Smooth muscle cell (in vitro differentiated cells): Measurements from ENCODE around the gene BICD1. TPM values are rescaled to one million over a fixed set of nuclear protein-coding genes. Genes with fewer than 3 reads are reported as not detected.

Experiments used
- DNase-seq: peaks from one replicate; lab custom pipeline; 2025; ENCODE audit not compliant: unreplicated experiment; lab: John Stamatoyannopoulos, UW
- H2AFZ ChIP-seq: fragments of 200-600 bp; sonication (generic); 2 replicates; pipeline ENCODE4 v1.6.0; 2016; ENCODE audit warnings: antibody characterized with exemption, low read depth, mild to moderate bottlenecking
- H3F3A ChIP-seq: fragments of 200-600 bp; sonication (generic); 2 replicates; pipeline ENCODE4 v1.6.0; 2017; ENCODE audit warnings: antibody characterized with exemption, low read depth
- H3K27ac ChIP-seq: fragments of 200-600 bp; sonication (generic); 2 replicates; pipeline ENCODE4 v1.5.1; 2016; ENCODE audit warnings: low read depth, mild to moderate bottlenecking
- H3K27me3 ChIP-seq: fragments of 200-600 bp; sonication (generic); 2 replicates; pipeline ENCODE4 v1.6.1; 2016; ENCODE audit warnings: low read depth, mild to moderate bottlenecking
- H3K36me3 ChIP-seq: fragments of 200-600 bp; sonication (generic); 2 replicates; pipeline ENCODE4 v1.5.1; 2016; ENCODE audit warnings: low read depth
- H3K4me1 ChIP-seq: fragments of 200-600 bp; sonication (generic); 2 replicates; pipeline ENCODE4 v1.5.1; 2016; ENCODE audit warnings: low read depth
- H3K4me2 ChIP-seq: fragments of 200-600 bp; sonication (generic); 2 replicates; pipeline ENCODE4 v1.6.0; 2016; ENCODE audit warnings: mild to moderate bottlenecking
- H3K4me3 ChIP-seq: fragments of 200-600 bp; sonication (generic); 2 replicates; pipeline ENCODE4 v1.5.1; 2016; ENCODE audit warnings: mild to moderate bottlenecking
- H3K79me2 ChIP-seq: fragments of 200-600 bp; sonication (generic); 2 replicates; pipeline ENCODE4 v1.6.0; 2016; ENCODE audit warnings: low read depth, mild to moderate bottlenecking
- H3K9ac ChIP-seq: fragments of 200-600 bp; sonication (generic); 2 replicates; pipeline ENCODE4 v1.6.0; 2016; ENCODE audit warnings: low read depth
- H3K9me3 ChIP-seq: fragments of 200-600 bp; sonication (generic); replicated peaks from 2 replicates; pipeline ENCODE4 v1.5.1; 2016; ENCODE audit warnings: low read depth
- H4K20me1 ChIP-seq: fragments of 200-600 bp; sonication (generic); 2 replicates; pipeline ENCODE4 v1.6.0; 2016; ENCODE audit warnings: low read depth
- CTCF ChIP-seq: fragments of 200-600 bp; sonication (generic); IDR thresholded peaks from 2 replicates; pipeline ENCODE4 v1.5.1; 2017; ENCODE audit warnings: borderline replicate concordance, mild to moderate bottlenecking, antibody characterized with exemption; ENCODE audit not compliant: insufficient read depth, poor library complexity, severe bottlenecking
- WGBS: methylation state at CpG from one replicate; pipeline ENCODE4 v1.1.7; 2016; ENCODE audit warnings: low lambda C conversion rate; 5-methylcytosine and 5-hydroxymethylcytosine counted together
- polyA plus RNA-seq: library from polyadenylated mRNA; unstranded; fragments of >200 nt; fragmentation: Nextera tagmentation; extraction: Ambion mirVana; gene quantifications from 2 replicates; pipeline ENCODE4 v1.2.1, GENCODE V29; 2016
- total RNA-seq: library from RNA; depleted of rRNA; stranded (reverse); fragments of >200 nt; gene quantifications from 2 replicates; pipeline ENCODE4 v1.2.3, GENCODE V29; 2014

BICD1 gene
- total and polyA plus RNA-seq, 2 experiments from 2014 or later = 6.5 to 11.5 TPM

GRCh38 chr12:32400866-32401265, 294.2 kb downstream of the BICD1 start:
- Histone ChIP-seq H3K9me3 (no peaks in the 10 kb centered on the region), H3K4me1 (no peaks in the 10 kb centered on the region), H2AFZ (no peak overlapping the region), H3K27me3 (peaks cover 17% of the 10 kb centered on the region), H4K20me1 (no peaks in the 10 kb centered on the region), H3K36me3 (no peaks in the 10 kb centered on the region), H3K4me3 (peak overlapping the region; percentile 63), H3K27ac (peak overlapping the region; percentile 8), H3K4me2 (peak overlapping the region; percentile 86), H3K9ac (no peak overlapping the region), H3F3A (no peaks in the 10 kb centered on the region), H3K79me2 (peaks cover 10% of the 10 kb centered on the region)
- TF ChIP-seq CTCF = no peak
- DNase-seq = no peak
- WGBS = 29% methylated on average over 2 of the region's 2 CpGs

- Histone ChIP-seq H3K4me3 (no peak overlapping the region), H3K36me3 (no peaks in the 10 kb centered on the region), H3K4me2 (no peak overlapping the region), H3K4me1 (no peaks in the 10 kb centered on the region), H3K9ac (no peak overlapping the region), H3K9me3 (no peaks in the 10 kb centered on the region), H4K20me1 (no peaks in the 10 kb centered on the region), H3K27me3 (peaks cover 17% of the 10 kb centered on the region), H3K27ac (no peak overlapping the region), H3K79me2 (peaks cover 10% of the 10 kb centered on the region), H3F3A (no peaks in the 10 kb centered on the region), H2AFZ (no peak overlapping the region)
- 90% methylated on average over 10 of the region's 10 CpGs for WGBS
- DNase-seq = no peak
- no peak for TF ChIP-seq CTCF
These were observed 295.5 kb downstream of the BICD1 start for GRCh38 chr12:32402170-32402569.

GRCh38 chr12:32402946-32403345, 296.3 kb downstream of the BICD1 start:
- H3K4me3 ChIP-seq = no peak overlapping the region
- no peak for TF ChIP-seq CTCF
- no peaks in the 10 kb centered on the region for H3F3A ChIP-seq
- H3K27ac ChIP-seq = no peak overlapping the region
- WGBS = 86% methylated on average over 1 of the region's 1 CpG
- no peaks in the 10 kb centered on the region for H3K9me3 ChIP-seq
- peaks cover 17% of the 10 kb centered on the region for H3K27me3 ChIP-seq
- peaks cover 10% of the 10 kb centered on the region for H3K79me2 ChIP-seq
- H3K4me1 ChIP-seq = no peaks in the 10 kb centered on the region
- no peak overlapping the region for H3K9ac ChIP-seq
- no peaks in the 10 kb centered on the region for H3K36me3 ChIP-seq
- no peak overlapping the region for H2AFZ ChIP-seq
- DNase-seq = no peak
- H4K20me1 ChIP-seq = no peaks in the 10 kb centered on the region
- H3K4me2 ChIP-seq = no peak overlapping the region

GRCh38 chr12:32407795-32408194, 301.1 kb downstream of the BICD1 start:
- no peak for TF ChIP-seq CTCF
- Histone ChIP-seq H3K9me3 (no peaks in the 10 kb centered on the region), H3K4me1 (no peaks in the 10 kb centered on the region), H3K36me3 (no peaks in the 10 kb centered on the region), H2AFZ (no peak overlapping the region), H3K79me2 (peaks cover 4% of the 10 kb centered on the region), H4K20me1 (no peaks in the 10 kb centered on the region), H3K27me3 (no peaks in the 10 kb centered on the region), H3K27ac (no peak overlapping the region), H3F3A (no peaks in the 10 kb centered on the region), H3K9ac (no peak overlapping the region), H3K4me2 (no peak overlapping the region), H3K4me3 (no peak overlapping the region)
- 96% methylated on average over 3 of the region's 3 CpGs for WGBS
- DNase-seq = no peak
